Measurements from ENCODE around the gene STK16.

DNA sequence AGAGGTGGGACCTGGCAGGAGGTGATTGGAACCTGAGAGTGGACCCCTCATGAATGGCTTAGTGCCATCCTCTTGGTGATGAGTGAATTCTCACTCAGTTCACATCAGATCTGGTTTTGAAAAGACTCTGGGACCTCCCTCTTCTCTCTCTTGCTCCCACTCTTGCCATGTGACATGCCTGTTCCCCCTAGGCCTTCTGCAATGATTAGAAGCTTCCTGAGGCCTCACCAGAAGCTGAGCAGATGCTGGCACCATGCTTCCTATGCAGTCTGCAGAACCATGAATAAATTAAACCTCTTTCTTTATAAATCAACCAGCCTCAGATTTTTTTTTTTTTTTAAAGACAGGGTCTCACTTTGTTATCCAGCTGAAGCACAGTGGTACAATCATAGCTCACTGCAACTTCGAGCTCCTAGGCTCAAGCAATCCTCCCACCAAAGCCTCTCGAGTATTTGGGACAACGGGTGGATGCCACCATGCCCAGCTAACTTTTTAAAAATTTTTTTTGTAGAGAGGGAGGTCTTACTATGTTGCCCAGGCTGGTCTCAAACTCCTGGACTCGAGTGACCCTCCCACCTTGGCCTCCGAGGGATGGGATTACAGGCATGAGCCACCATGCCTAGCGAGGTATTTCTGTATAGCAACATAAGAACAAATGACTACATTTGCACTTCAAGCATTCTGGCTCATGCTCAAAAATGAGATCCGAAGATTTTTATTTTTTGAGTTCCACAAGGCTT lies 40.7 kb upstream of the STK16 start:
- TF ChIP-seq EP300 (IDR thresholded peaks at IDR 0.05; ENCODE audit: borderline replicate concordance) (no peak), RAD21 (IDR thresholded peaks at IDR 0.05; ENCODE audit: low read depth) (no peak), YY1 (IDR thresholded peaks at IDR 0.05; ENCODE audit: low read depth) (no peak), TEAD4 (IDR thresholded peaks at IDR 0.05) (no peak), FOXM1 (IDR thresholded peaks at IDR 0.05; ENCODE audit: borderline replicate concordance, low read depth) (no peak), EGR1 (IDR thresholded peaks at IDR 0.05) (no peak), TAF1 (IDR thresholded peaks at IDR 0.05; ENCODE audit: low read depth) (no peak), CEBPB (IDR thresholded peaks at IDR 0.05) (no peak), ZBTB7A (IDR thresholded peaks at IDR 0.05; ENCODE audit: low read depth) (no peak), CREB1 (IDR thresholded peaks at IDR 0.05; ENCODE audit: low read depth) (no peak)
- TF ChIP-seq, protein P1, sequence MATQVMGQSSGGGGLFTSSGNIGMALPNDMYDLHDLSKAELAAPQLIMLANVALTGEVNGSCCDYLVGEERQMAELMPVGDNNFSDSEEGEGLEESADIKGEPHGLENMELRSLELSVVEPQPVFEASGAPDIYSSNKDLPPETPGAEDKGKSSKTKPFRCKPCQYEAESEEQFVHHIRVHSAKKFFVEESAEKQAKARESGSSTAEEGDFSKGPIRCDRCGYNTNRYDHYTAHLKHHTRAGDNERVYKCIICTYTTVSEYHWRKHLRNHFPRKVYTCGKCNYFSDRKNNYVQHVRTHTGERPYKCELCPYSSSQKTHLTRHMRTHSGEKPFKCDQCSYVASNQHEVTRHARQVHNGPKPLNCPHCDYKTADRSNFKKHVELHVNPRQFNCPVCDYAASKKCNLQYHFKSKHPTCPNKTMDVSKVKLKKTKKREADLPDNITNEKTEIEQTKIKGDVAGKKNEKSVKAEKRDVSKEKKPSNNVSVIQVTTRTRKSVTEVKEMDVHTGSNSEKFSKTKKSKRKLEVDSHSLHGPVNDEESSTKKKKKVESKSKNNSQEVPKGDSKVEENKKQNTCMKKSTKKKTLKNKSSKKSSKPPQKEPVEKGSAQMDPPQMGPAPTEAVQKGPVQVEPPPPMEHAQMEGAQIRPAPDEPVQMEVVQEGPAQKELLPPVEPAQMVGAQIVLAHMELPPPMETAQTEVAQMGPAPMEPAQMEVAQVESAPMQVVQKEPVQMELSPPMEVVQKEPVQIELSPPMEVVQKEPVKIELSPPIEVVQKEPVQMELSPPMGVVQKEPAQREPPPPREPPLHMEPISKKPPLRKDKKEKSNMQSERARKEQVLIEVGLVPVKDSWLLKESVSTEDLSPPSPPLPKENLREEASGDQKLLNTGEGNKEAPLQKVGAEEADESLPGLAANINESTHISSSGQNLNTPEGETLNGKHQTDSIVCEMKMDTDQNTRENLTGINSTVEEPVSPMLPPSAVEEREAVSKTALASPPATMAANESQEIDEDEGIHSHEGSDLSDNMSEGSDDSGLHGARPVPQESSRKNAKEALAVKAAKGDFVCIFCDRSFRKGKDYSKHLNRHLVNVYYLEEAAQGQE (IDR thresholded peaks at IDR 0.05; ENCODE audit: low read depth): no peak
- TF ChIP-seq, protein P2, sequence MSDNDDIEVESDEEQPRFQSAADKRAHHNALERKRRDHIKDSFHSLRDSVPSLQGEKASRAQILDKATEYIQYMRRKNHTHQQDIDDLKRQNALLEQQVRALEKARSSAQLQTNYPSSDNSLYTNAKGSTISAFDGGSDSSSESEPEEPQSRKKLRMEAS (IDR thresholded peaks at IDR 0.05): no peak
